ENCODE data around the gene ENHO. TPM values are rescaled to one million over a fixed set of nuclear protein-coding genes. Genes with fewer than 3 reads are reported as not detected.

ENHO gene
- total and polyA plus RNA-seq, 10 of the 15 experiments (the other 5 are each of a cell fraction or from before 2014, with no cell fraction given) = not detected

DNA sequence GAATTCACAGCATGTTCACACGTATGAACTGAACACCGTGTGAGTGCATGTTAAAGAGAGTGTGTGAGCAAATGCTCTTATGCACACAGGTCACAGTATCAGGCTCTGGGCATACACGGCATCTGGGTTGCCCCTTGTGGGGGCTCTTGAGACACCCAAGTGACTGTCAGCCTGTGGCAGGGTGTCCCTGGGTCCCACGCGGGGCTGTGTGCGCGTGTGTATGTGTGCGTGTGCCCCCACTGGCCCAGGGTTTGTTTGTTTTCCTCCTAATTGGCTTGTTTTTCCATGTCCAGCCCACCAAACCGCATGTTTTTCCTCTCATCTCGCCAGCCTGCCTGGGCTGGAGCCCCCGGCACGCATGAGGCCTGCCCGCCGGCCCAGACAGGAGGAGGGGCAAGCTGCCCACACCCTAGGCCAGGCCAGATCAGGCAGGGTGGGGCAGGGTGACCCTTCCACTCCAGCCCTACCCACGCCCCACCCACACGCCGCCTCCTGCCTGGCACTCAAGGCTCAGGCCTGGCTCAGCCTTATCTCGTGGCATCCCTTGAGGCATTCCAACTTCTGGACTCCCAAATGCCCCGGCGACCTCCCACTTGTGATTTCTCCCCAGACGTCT is 37.9 kb upstream of the ENHO start:
- Histone ChIP-seq H3K4me3 (no peak overlapping the region), H3K9me3 (replicated peaks; ENCODE audit: control insufficient read depth, insufficient read depth, low read length) (peaks cover 6% of the 10 kb centered on the region; the same call in 2 of the 3 replicates), H3K79me2 (ENCODE audit: control insufficient read depth, insufficient read depth, low read length) (no peaks in the 10 kb centered on the region), H3K27ac (ENCODE audit: control insufficient read depth, insufficient read depth) (no peak overlapping the region), H3K27me3 (replicated peaks in 1 of 2; ENCODE audit: control insufficient read depth in 2 of 2, insufficient read depth in 2 of 2, low read length in 1 of 2) (peaks cover 0 to 5% of the 10 kb centered on the region in 2 experiments), H4K20me1 (ENCODE audit: control insufficient read depth, insufficient read depth) (peaks cover 3% of the 10 kb centered on the region; the same call in 1 of the 2 replicates), H3K4me1 (ENCODE audit: control insufficient read depth, insufficient read depth, low read length) (no peaks in the 10 kb centered on the region), H3K4me2 (ENCODE audit: control insufficient read depth, insufficient read depth) (no peak overlapping the region), H3K36me3 (ENCODE audit: control insufficient read depth in 2 of 2, insufficient read depth in 2 of 2, low read length in 1 of 2) (no peaks in the 10 kb centered on the region), H2AFZ (ENCODE audit: control insufficient read depth, low read depth, low read length) (no peak overlapping the region), H3K9ac (ENCODE audit: control insufficient read depth, insufficient read depth, low read length) (no peak overlapping the region)
- ChIA-PET CTCF (no interaction called here), RAD21 (ENCODE audit: unreplicated experiment) (no interaction called here), POLR2A (no interaction called here), SMC1A (ENCODE audit: uncharacterized antibody, unreplicated experiment) (no interaction called here)
- WGBS (ENCODE audit: insufficient coverage, insufficient replicate concordance, low lambda C conversion rate, missing lambda C conversion rate) = 51% methylated on average over 13 of the region's 21 CpGs
- no peak; the same call in 2 of the 3 replicates for ATAC-seq
- intact Hi-C loops (cut with micrococcal nuclease; ENCODE audit: unreplicated experiment) (no loop called here), in situ Hi-C loops (cut with MboI) (no loop called here)
- no peak for FAIRE-seq
- no TSS peak for BruUV-seq (replicated peaks)
- no peak for DNase-seq (ENCODE audit: low read depth, low spot score)
- no peak for TF ChIP-seq ZNF217 (IDR thresholded peaks at IDR 0.05)
- TF ChIP-seq CHD1 (IDR thresholded peaks at IDR 0.05; ENCODE audit: low read depth, low read length) = no peak
- TF ChIP-seq, protein P1, sequence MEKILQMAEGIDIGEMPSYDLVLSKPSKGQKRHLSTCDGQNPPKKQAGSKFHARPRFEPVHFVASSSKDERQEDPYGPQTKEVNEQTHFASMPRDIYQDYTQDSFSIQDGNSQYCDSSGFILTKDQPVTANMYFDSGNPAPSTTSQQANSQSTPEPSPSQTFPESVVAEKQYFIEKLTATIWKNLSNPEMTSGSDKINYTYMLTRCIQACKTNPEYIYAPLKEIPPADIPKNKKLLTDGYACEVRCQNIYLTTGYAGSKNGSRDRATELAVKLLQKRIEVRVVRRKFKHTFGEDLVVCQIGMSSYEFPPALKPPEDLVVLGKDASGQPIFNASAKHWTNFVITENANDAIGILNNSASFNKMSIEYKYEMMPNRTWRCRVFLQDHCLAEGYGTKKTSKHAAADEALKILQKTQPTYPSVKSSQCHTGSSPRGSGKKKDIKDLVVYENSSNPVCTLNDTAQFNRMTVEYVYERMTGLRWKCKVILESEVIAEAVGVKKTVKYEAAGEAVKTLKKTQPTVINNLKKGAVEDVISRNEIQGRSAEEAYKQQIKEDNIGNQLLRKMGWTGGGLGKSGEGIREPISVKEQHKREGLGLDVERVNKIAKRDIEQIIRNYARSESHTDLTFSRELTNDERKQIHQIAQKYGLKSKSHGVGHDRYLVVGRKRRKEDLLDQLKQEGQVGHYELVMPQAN (conservative IDR thresholded peaks at IDR 0.05) = no peak
- TF ChIP-seq BRCA1 (IDR thresholded peaks at IDR 0.05; ENCODE audit: low read depth, low read length) = no peak
- no peak for TF ChIP-seq PAX5 (IDR thresholded peaks at IDR 0.05; ENCODE audit: borderline replicate concordance, low read depth, low read length)
- TF ChIP-seq POLR2AphosphoS2 (IDR thresholded peaks at IDR 0.05; ENCODE audit: low read depth, low read length) = no peak
- TF ChIP-seq MTA3 (IDR thresholded peaks at IDR 0.05; ENCODE audit: borderline replicate concordance, low read length) = no peak
- TF ChIP-seq, protein P2, sequence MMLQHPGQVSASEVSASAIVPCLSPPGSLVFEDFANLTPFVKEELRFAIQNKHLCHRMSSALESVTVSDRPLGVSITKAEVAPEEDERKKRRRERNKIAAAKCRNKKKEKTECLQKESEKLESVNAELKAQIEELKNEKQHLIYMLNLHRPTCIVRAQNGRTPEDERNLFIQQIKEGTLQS (IDR thresholded peaks at IDR 0.05; ENCODE audit: borderline replicate concordance, extremely low read depth, low read depth, low read length) = no peak
- no peak for TF ChIP-seq BHLHE40 (IDR thresholded peaks at IDR 0.05; ENCODE audit: borderline replicate concordance in 1 of 2, low read depth in 2 of 2, low read length in 1 of 2)
- no peak for TF ChIP-seq SMC3 (IDR thresholded peaks at IDR 0.05; ENCODE audit: borderline replicate concordance, low read length)
- TF ChIP-seq USF2 (IDR thresholded peaks at IDR 0.05; ENCODE audit: borderline replicate concordance, low read depth, low read length) = no peak
- TF ChIP-seq, protein P3, sequence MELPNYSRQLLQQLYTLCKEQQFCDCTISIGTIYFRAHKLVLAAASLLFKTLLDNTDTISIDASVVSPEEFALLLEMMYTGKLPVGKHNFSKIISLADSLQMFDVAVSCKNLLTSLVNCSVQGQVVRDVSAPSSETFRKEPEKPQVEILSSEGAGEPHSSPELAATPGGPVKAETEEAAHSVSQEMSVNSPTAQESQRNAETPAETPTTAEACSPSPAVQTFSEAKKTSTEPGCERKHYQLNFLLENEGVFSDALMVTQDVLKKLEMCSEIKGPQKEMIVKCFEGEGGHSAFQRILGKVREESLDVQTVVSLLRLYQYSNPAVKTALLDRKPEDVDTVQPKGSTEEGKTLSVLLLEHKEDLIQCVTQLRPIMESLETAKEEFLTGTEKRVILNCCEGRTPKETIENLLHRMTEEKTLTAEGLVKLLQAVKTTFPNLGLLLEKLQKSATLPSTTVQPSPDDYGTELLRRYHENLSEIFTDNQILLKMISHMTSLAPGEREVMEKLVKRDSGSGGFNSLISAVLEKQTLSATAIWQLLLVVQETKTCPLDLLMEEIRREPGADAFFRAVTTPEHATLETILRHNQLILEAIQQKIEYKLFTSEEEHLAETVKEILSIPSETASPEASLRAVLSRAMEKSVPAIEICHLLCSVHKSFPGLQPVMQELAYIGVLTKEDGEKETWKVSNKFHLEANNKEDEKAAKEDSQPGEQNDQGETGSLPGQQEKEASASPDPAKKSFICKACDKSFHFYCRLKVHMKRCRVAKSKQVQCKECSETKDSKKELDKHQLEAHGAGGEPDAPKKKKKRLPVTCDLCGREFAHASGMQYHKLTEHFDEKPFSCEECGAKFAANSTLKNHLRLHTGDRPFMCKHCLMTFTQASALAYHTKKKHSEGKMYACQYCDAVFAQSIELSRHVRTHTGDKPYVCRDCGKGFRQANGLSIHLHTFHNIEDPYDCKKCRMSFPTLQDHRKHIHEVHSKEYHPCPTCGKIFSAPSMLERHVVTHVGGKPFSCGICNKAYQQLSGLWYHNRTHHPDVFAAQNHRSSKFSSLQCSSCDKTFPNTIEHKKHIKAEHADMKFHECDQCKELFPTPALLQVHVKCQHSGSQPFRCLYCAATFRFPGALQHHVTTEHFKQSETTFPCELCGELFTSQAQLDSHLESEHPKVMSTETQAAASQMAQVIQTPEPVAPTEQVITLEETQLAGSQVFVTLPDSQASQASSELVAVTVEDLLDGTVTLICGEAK (IDR thresholded peaks at IDR 0.05; ENCODE audit: borderline replicate concordance) = no peak
- no peak for TF ChIP-seq MYC (IDR thresholded peaks at IDR 0.05; ENCODE audit: insufficient read depth, insufficient read length, insufficient replicate concordance, low read length, severe bottlenecking)
- TF ChIP-seq CBFB (IDR thresholded peaks at IDR 0.05; ENCODE audit: low read depth) = no peak
- no peak for TF ChIP-seq ATF7 (IDR thresholded peaks at IDR 0.05; ENCODE audit: low read depth)
- no peak for TF ChIP-seq CBX5 (IDR thresholded peaks at IDR 0.05; ENCODE audit: low read depth)
- no peak for TF ChIP-seq SP1 (IDR thresholded peaks at IDR 0.05; ENCODE audit: low read depth, low read length)
- TF ChIP-seq YY1 (IDR thresholded peaks at IDR 0.05; ENCODE audit: low read depth, low read length) = no peak

Measured in GM12878 (cell line).